Smooth muscle cell (in vitro differentiated cells): ENCODE data around the gene HIPK3. TPM values are rescaled to one million over a fixed set of nuclear protein-coding genes. Genes with fewer than 3 reads are reported as not detected.
A peak's percentile ranks its signal among the peaks of the same experiment; 100 is the strongest.

Experiments
- DNase-seq: peaks from one replicate; lab custom pipeline; 2025; ENCODE audit not compliant: unreplicated experiment; lab: John Stamatoyannopoulos, UW
- H2AFZ ChIP-seq: fragments of 200-600 bp; sonication (generic); 2 replicates; pipeline ENCODE4 v1.6.0; 2016; ENCODE audit warnings: antibody characterized with exemption, low read depth, mild to moderate bottlenecking
- H3F3A ChIP-seq: fragments of 200-600 bp; sonication (generic); 2 replicates; pipeline ENCODE4 v1.6.0; 2017; ENCODE audit warnings: antibody characterized with exemption, low read depth
- H3K27ac ChIP-seq: fragments of 200-600 bp; sonication (generic); 2 replicates; pipeline ENCODE4 v1.5.1; 2016; ENCODE audit warnings: low read depth, mild to moderate bottlenecking
- H3K27me3 ChIP-seq: fragments of 200-600 bp; sonication (generic); 2 replicates; pipeline ENCODE4 v1.6.1; 2016; ENCODE audit warnings: low read depth, mild to moderate bottlenecking
- H3K36me3 ChIP-seq: fragments of 200-600 bp; sonication (generic); 2 replicates; pipeline ENCODE4 v1.5.1; 2016; ENCODE audit warnings: low read depth
- H3K4me1 ChIP-seq: fragments of 200-600 bp; sonication (generic); 2 replicates; pipeline ENCODE4 v1.5.1; 2016; ENCODE audit warnings: low read depth
- H3K4me2 ChIP-seq: fragments of 200-600 bp; sonication (generic); 2 replicates; pipeline ENCODE4 v1.6.0; 2016; ENCODE audit warnings: mild to moderate bottlenecking
- H3K4me3 ChIP-seq: fragments of 200-600 bp; sonication (generic); 2 replicates; pipeline ENCODE4 v1.5.1; 2016; ENCODE audit warnings: mild to moderate bottlenecking
- H3K79me2 ChIP-seq: fragments of 200-600 bp; sonication (generic); 2 replicates; pipeline ENCODE4 v1.6.0; 2016; ENCODE audit warnings: low read depth, mild to moderate bottlenecking
- H3K9ac ChIP-seq: fragments of 200-600 bp; sonication (generic); 2 replicates; pipeline ENCODE4 v1.6.0; 2016; ENCODE audit warnings: low read depth
- H3K9me3 ChIP-seq: fragments of 200-600 bp; sonication (generic); replicated peaks from 2 replicates; pipeline ENCODE4 v1.5.1; 2016; ENCODE audit warnings: low read depth
- H4K20me1 ChIP-seq: fragments of 200-600 bp; sonication (generic); 2 replicates; pipeline ENCODE4 v1.6.0; 2016; ENCODE audit warnings: low read depth
- WGBS: methylation state at CpG from one replicate; pipeline ENCODE4 v1.1.7; 2016; ENCODE audit warnings: low lambda C conversion rate; 5-methylcytosine and 5-hydroxymethylcytosine counted together
- polyA plus RNA-seq: library from polyadenylated mRNA; unstranded; fragments of >200 nt; fragmentation: Nextera tagmentation; extraction: Ambion mirVana; gene quantifications from 2 replicates; pipeline ENCODE4 v1.2.1, GENCODE V29; 2016
- total RNA-seq: library from RNA; depleted of rRNA; stranded (reverse); fragments of >200 nt; gene quantifications from 2 replicates; pipeline ENCODE4 v1.2.3, GENCODE V29; 2014
- TF ChIP-seq, protein P1 (sequence below): fragments of 200-600 bp; sonication (generic); IDR thresholded peaks from 2 replicates; pipeline ENCODE4 v1.5.1; 2017; ENCODE audit warnings: borderline replicate concordance, mild to moderate bottlenecking, antibody characterized with exemption; ENCODE audit not compliant: insufficient read depth, poor library complexity, severe bottlenecking

Gene HIPK3
- total and polyA plus RNA-seq, 2 experiments from 2014 or later, result 15.3 to 80.0 TPM

DNA sequence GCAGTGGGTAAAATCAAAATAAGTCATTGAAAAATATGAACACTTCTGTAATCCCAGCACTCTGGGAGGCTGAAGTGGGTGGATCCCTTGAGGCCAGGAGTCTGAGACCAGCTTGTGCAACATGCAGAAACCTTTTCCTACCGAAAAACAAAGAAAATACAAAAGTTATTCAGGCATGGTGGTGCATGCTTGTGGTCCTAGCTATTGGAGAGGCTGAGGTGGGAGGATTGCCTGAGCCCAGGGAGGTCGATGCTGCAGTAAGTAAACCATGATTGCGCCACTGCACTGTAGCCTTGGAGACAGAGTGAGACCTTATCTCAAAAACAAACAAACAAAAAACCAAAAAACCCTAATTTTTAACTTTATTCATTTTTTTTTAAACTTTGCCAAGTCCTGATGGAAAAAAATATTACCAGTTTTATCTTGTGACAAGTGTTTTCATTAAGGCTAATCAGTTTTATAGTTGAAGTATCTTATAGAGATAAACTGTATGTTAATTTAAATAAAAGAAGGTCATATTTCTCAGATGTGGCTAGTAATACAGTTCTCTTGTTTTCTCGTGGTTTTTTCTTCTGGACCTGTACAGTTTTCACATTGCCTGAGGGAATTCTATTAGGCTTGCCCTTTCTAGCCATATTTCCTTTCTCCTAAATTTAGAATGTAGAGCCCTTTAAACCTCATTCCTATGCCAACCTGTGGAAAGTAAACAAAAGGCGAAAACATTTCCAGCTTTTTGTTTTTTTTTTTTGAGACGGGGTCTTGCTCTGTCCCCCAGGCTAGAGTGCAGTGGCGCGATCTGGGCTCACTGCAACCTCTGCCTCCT lies 9.4 kb downstream of the HIPK3 start:
- Histone ChIP-seq H4K20me1 (peaks cover 100% of the 10 kb centered on the region), H3K79me2 (peaks cover 100% of the 10 kb centered on the region), H3K4me2 (no peak overlapping the region), H3K9ac (peak overlapping the region; percentile 60), H3F3A (peaks cover 12% of the 10 kb centered on the region), H3K4me3 (no peak overlapping the region), H3K27me3 (no peaks in the 10 kb centered on the region), H3K9me3 (no peaks in the 10 kb centered on the region), H3K36me3 (no peaks in the 10 kb centered on the region), H2AFZ (no peak overlapping the region), H3K4me1 (peaks cover 11% of the 10 kb centered on the region), H3K27ac (peak overlapping the region; percentile 92)
- DNase-seq, result no peak
- WGBS, result 65% methylated on average over 8 of the region's 8 CpGs
- TF ChIP-seq, protein P1, sequence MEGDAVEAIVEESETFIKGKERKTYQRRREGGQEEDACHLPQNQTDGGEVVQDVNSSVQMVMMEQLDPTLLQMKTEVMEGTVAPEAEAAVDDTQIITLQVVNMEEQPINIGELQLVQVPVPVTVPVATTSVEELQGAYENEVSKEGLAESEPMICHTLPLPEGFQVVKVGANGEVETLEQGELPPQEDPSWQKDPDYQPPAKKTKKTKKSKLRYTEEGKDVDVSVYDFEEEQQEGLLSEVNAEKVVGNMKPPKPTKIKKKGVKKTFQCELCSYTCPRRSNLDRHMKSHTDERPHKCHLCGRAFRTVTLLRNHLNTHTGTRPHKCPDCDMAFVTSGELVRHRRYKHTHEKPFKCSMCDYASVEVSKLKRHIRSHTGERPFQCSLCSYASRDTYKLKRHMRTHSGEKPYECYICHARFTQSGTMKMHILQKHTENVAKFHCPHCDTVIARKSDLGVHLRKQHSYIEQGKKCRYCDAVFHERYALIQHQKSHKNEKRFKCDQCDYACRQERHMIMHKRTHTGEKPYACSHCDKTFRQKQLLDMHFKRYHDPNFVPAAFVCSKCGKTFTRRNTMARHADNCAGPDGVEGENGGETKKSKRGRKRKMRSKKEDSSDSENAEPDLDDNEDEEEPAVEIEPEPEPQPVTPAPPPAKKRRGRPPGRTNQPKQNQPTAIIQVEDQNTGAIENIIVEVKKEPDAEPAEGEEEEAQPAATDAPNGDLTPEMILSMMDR, result no peak

DNA sequence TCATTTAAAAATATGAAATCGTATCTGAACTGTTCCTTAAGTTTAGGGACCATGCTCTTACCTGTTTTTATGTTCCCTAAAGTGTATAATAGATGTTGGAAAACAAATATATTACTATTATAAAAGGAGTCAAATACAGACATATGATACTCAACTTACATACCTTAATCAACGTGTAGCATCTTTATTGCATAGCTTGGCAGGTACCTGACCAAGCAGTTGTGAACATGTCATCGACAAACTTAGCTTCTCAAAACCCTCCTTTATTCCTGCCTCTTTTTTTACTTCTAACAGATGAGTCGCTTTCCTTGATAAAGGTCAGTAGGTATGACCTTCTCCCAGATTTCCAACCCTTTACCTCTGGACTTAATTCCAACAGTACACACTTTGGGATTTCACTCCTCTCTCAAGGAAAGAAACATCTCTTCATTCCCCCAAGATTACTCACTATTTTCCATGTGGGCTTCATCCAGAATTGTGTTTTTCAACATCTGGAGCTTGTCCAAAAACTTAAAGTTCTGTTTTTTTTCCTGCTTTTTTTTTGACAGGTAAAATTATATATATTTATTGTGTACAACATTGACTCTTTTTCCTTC lies 11.9 kb downstream of the HIPK3 start:
- no peak overlapping the region for H3K9ac ChIP-seq
- no peaks in the 10 kb centered on the region for H3K27me3 ChIP-seq
- H3K4me1 ChIP-seq, result no peaks in the 10 kb centered on the region
- peaks cover 8% of the 10 kb centered on the region for H3F3A ChIP-seq
- TF ChIP-seq, protein P1, result no peak
- peaks cover 99% of the 10 kb centered on the region for H4K20me1 ChIP-seq
- no peak overlapping the region for H3K4me3 ChIP-seq
- no peaks in the 10 kb centered on the region for H3K36me3 ChIP-seq
- 83% methylated on average over 4 of the region's 4 CpGs for WGBS
- peak overlapping the region; percentile 23 for H3K27ac ChIP-seq
- peak overlapping the region; percentile 39 for H3K4me2 ChIP-seq
- no peak overlapping the region for H2AFZ ChIP-seq
- H3K9me3 ChIP-seq, result no peaks in the 10 kb centered on the region
- H3K79me2 ChIP-seq, result peaks cover 99% of the 10 kb centered on the region
- DNase-seq, result no peak

DNA sequence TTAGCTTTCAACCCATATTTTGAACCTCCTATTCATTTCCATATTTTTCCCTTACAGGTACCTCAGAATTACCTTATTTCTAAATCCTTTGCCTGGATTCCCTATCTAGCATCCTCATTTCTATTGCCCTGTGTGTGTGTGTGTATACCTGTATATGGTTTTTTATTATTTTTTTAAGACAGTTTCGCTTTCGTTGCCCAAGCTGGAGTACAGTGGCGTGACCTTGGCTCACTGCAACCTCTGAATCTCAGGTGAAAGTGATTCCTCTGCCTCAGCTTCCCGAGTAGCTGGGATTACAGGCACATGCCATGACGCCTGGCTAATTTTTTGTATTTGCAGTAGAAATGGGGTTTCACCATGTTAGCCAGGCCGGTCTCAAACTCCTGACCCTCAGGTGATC lies 12.6 kb downstream of the HIPK3 start:
- Histone ChIP-seq H3K79me2 (peaks cover 99% of the 10 kb centered on the region), H3K4me2 (peak overlapping the region; percentile 39), H3K9me3 (no peaks in the 10 kb centered on the region), H3K9ac (no peak overlapping the region), H3K4me1 (no peaks in the 10 kb centered on the region), H3K4me3 (no peak overlapping the region), H3K27ac (peak overlapping the region; percentile 23), H3F3A (peaks cover 8% of the 10 kb centered on the region), H2AFZ (no peak overlapping the region), H4K20me1 (peaks cover 99% of the 10 kb centered on the region), H3K36me3 (no peaks in the 10 kb centered on the region), H3K27me3 (no peaks in the 10 kb centered on the region)
- TF ChIP-seq, protein P1, result no peak
- DNase-seq, result no peak
- 94% methylated on average over 6 of the region's 6 CpGs for WGBS
